Keratinocyte (primary cell): Measurements from ENCODE around the gene USP12.

Experiments used
- CTCF ChIP-seq, 3 experiments: IDR thresholded peaks in 1 of 3; conservative IDR thresholded peaks in 1 of 3; optimal IDR thresholded peaks in 1 of 3; 2 replicates in 2 of 3; 3 replicates in 1 of 3; pipeline versions ENCODE3 to v1.5.1; 2011; ENCODE audit warnings: low read length in 3 of 3, mild to moderate bottlenecking in 3 of 3, moderate library complexity in 2 of 3, control low read depth in 1 of 3, inconsistent platforms in 1 of 3; ENCODE audit not compliant: insufficient read depth in 2 of 3; ENCODE audit errors: extremely low read depth in 1 of 3
- EZH2 ChIP-seq: IDR thresholded peaks from one replicate; pipeline ENCODE4 v1.6.1; 2012; ENCODE audit warnings: inconsistent platforms, mild to moderate bottlenecking, low read length, moderate library complexity

- TF ChIP-seq CTCF (optimal IDR thresholded peaks at IDR 0.05 in 1 of 3, IDR thresholded peaks at IDR 0.05 in 1 of 3, conservative IDR thresholded peaks at IDR 0.05 in 1 of 3; ENCODE audit: extremely low read depth in 1 of 3, insufficient read depth in 2 of 3, low read length in 3 of 3) (no peak), EZH2 (no peak)
These were observed 39.1 kb downstream of the USP12 start for GRCh38 chr13:27132538-27132937.
